Transverse colon (tissue), 4 donors: ENCODE results near the gene C2.

Experiments used
- CTCF ChIP-seq, 5 experiments: fragments of 200-600 bp in 3 of 5; fragments of 450-650 bp in 2 of 5; sonication (generic) in 3 of 5; IDR thresholded peaks; 1 replicate in 2 of 5; 2 replicates in 3 of 5; pipeline ENCODE4 v1.5.1; 2016 to 2017; ENCODE audit warnings: antibody characterized with exemption in 5 of 5, inconsistent platforms in 3 of 5, mild to moderate bottlenecking in 2 of 5, moderate library complexity in 1 of 5
- POLR2A ChIP-seq: fragments of 450-650 bp; IDR thresholded peaks from one replicate; pipeline ENCODE4 v1.6.1; 2016; ENCODE audit warnings: antibody characterized with exemption, mild to moderate bottlenecking, moderate library complexity
- POLR2AphosphoS5 ChIP-seq, 3 donors: sonication (generic); formaldehyde crosslinking; IDR thresholded peaks; one replicate each; pipeline ENCODE4 v1.6.1; 2016; ENCODE audit warnings: antibody characterized with exemption in 3 of 3

GRCh38 chr6:31919624-31920303, 7.8 kb upstream of the C2 start:
- TF ChIP-seq CTCF (IDR thresholded peaks at IDR 0.05) (no peak), POLR2AphosphoS5 (IDR thresholded peaks at IDR 0.05) (no peak), POLR2A (no peak)
